Measurements from ENCODE around the gene ARHGEF7. TPM values are rescaled to one million over a fixed set of nuclear protein-coding genes. Genes with fewer than 3 reads are reported as not detected.

The ARHGEF7 gene
- polyA plus RNA-seq, 1 experiment, result 40.3 TPM

DNA sequence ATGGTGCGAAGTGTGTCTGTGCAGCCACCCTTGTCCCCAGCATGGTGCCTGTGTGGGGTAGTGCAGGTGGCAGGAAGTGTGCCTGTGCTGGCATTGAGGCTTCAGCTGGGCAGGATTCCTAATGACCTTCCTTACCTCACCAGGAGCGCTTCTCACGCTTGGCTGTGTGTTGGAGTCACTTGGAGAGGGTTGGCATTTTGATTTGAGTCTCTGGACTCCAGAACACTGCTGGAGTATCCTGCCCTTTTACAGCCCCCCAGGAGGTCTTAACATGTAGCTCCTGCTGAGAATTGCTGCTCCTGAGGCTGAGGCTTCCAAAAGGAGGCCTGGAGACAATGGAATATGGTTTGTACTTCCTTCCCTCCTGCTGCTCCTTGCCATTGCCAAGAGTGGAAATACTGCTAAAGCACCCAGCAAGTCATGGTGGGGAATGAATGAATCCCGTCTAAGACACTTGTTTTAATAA is 87.1 kb downstream of the ARHGEF7 start:
- TF ChIP-seq, protein P1, sequence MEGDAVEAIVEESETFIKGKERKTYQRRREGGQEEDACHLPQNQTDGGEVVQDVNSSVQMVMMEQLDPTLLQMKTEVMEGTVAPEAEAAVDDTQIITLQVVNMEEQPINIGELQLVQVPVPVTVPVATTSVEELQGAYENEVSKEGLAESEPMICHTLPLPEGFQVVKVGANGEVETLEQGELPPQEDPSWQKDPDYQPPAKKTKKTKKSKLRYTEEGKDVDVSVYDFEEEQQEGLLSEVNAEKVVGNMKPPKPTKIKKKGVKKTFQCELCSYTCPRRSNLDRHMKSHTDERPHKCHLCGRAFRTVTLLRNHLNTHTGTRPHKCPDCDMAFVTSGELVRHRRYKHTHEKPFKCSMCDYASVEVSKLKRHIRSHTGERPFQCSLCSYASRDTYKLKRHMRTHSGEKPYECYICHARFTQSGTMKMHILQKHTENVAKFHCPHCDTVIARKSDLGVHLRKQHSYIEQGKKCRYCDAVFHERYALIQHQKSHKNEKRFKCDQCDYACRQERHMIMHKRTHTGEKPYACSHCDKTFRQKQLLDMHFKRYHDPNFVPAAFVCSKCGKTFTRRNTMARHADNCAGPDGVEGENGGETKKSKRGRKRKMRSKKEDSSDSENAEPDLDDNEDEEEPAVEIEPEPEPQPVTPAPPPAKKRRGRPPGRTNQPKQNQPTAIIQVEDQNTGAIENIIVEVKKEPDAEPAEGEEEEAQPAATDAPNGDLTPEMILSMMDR (IDR thresholded peaks at IDR 0.05; ENCODE audit: low read depth, low read length), result no peak
- POLR2A ChIA-PET, result no interaction called here
- H3K27me3 ChIP-seq (ENCODE audit: control insufficient read depth, insufficient read depth, low read length), result no peaks in the 10 kb centered on the region
- CTCF ChIA-PET, result interaction anchor here (0.6 to 1.0 kb wide), 2 partner anchors 15 to 135 kb away, joined by 3 read pairs; no protein-coding TSS in a partner anchor
- no peak for DNase-seq (ENCODE audit: low read depth, low spot score)
- no peak overlapping the region for H3K27ac ChIP-seq (ENCODE audit: low read depth, low read length)
- H3K9me3 ChIP-seq (ENCODE audit: control insufficient read depth, insufficient read depth, low read length), result no peaks in the 10 kb centered on the region; the same call in 1 of the 2 replicates
- H3K4me3 ChIP-seq (ENCODE audit: low read depth, low read length), result no peak overlapping the region

DNA sequence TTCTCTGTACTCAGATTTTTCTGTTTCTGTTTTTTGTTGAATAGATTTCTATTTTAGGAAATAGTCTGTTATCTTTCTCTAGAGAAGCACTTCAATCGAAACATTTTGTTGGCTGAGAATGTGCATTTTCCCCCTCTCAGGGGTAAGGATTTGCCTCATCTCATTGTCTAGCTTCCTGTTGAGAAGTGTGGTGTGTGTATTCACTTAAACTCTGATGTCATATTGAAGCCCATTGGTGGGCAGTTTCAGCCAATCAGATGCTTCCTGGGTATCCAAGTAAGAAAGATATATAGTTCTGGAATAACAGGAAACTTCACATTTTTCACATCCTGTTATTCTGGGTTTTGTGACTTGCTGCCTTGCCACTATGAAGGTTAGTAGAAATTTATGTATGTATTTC is 87.6 kb downstream of the ARHGEF7 start:
- no peak for DNase-seq (ENCODE audit: low read depth, low spot score)
- Histone ChIP-seq H3K4me3 (ENCODE audit: low read depth, low read length) (peak overlapping the region; percentile 17), H3K27me3 (ENCODE audit: control insufficient read depth, insufficient read depth, low read length) (no peaks in the 10 kb centered on the region), H3K27ac (ENCODE audit: low read depth, low read length) (no peak overlapping the region), H3K9me3 (ENCODE audit: control insufficient read depth, insufficient read depth, low read length) (no peaks in the 10 kb centered on the region; the same call in 1 of the 2 replicates)
- TF ChIP-seq, protein P1 (IDR thresholded peaks at IDR 0.05; ENCODE audit: low read depth, low read length), result no peak
- ChIA-PET CTCF (interaction anchor here (0.6 kb wide), 1 partner anchor 136 kb away, joined by 3 read pairs; no protein-coding TSS in a partner anchor), POLR2A (interaction anchor here (1.1 kb wide), 1 partner anchor 288 kb away, joined by 4 read pairs; the partner anchor contains the start of gene ANKRD10)

DNA sequence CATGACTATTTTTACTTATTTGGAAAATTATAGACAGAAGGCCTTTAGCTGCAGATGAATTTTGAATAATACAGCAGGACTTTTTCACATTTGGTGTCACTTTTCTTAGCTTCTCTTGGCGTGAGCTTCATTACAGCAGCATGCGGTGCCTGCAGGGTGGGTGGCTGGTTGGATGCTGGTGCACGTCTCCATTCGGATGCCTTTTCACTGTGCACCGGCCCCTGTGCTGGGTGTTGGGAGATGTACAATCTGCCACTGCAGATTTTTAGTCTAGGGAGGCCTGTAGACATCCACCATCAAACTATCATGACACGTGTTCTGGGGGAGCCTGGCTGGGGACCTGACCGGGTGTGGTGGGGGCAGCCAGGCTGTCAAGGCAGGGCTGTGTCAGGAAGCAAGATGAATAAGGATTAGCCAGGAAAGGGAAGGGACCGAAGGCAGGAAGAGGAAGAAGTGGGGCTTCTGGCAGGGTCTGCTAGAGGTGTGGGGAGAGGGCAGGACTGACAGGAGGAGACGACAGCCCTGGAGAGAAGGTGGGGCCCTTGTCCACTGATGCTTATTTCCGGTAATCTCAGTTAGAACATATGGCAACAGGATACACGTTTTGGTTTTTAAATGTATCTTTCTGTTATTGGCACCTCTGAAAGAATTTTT is 88.8 kb downstream of the ARHGEF7 start:
- DNase-seq (ENCODE audit: low read depth, low spot score), result no peak
- Histone ChIP-seq H3K4me3 (ENCODE audit: low read depth, low read length) (peak overlapping the region; percentile 48), H3K9me3 (ENCODE audit: control insufficient read depth, insufficient read depth, low read length) (no peaks in the 10 kb centered on the region), H3K27ac (ENCODE audit: low read depth, low read length) (peak overlapping the region; percentile 50), H3K27me3 (ENCODE audit: control insufficient read depth, insufficient read depth, low read length) (no peaks in the 10 kb centered on the region)
- ChIA-PET CTCF (interaction anchor here (2.2 kb wide), 1 partner anchor 136 kb away, joined by 11 read pairs; no protein-coding TSS in a partner anchor), POLR2A (interaction anchor here (1.1 to 1.2 kb wide), 2 partner anchors 51 to 289 kb away, joined by 3 to 4 read pairs; partner anchors contain the start of gene ANKRD10)
- TF ChIP-seq, protein P1 (IDR thresholded peaks at IDR 0.05; ENCODE audit: low read depth, low read length), result no peak

DNA sequence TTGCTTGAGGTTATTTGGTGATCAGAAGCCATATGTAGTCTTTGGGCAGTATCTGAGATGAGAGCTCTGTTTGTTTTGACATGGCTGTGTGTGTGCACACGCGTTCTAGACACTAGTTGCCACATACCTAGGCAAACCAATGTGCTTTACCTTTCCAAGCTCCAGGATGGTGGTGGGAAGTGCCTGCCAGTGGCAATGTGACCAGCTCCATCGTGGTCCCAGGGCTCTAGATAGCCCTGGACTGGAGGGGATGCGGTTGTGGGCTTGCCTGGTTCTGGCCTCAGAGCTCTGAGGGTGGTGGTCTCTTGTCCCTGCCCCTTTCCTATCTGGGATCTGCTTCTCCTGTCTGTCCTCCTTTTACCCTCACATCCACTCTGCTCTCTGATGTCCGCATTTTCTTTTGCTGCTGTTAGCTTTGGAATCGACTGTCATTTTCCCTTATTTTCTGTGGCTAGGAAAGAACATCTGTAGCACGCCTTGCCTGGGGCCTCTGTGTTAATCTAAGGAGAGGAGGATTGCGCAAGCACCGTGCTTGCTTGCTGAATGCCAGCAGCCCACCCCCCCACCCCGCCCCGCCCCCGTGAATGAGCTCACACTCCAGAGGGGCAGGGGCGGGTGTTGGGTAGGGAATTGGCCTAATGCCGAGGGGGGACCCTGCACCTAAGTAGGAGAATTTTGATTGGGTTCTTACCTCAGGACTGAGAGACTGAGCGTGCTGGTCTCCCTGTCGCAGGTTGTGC is 89.5 kb downstream of the ARHGEF7 start:
- ChIA-PET POLR2A (interaction anchor here (1.2 kb wide), 1 partner anchor 51 kb away, joined by 3 read pairs; no protein-coding TSS in a partner anchor), CTCF (interaction anchor here (1.0 to 2.2 kb wide), 2 partner anchors 12 to 137 kb away, joined by 3 to 11 read pairs; no protein-coding TSS in a partner anchor)
- Histone ChIP-seq H3K9me3 (ENCODE audit: control insufficient read depth, insufficient read depth, low read length) (no peaks in the 10 kb centered on the region), H3K27me3 (ENCODE audit: control insufficient read depth, insufficient read depth, low read length) (no peaks in the 10 kb centered on the region), H3K27ac (ENCODE audit: low read depth, low read length) (peak overlapping the region; percentile 80), H3K4me3 (ENCODE audit: low read depth, low read length) (peak overlapping the region; percentile 48)
- TF ChIP-seq, protein P1 (IDR thresholded peaks at IDR 0.05; ENCODE audit: low read depth, low read length), result no peak
- peak; percentile 55 for DNase-seq (ENCODE audit: low read depth, low spot score)

Data from AG04450 (cell line).